Stimulated activated CD8-positive, alpha-beta memory T cell treated with anti-CD3 and anti-CD28 coated beads, Interleukin-7, amount 100 ng/mL, for 1 hour (primary cell): ENCODE measurements around the gene SDE2.
"Not testable (repeated sequence)": the region's sequence is repeated elsewhere in the genome, so short reads cannot be mapped to it uniquely, and the experiment has no call there.

ENCODE experiments used
- DNase-seq, 2 donors: peaks; one replicate each; pipeline ENCODE4 v3.0.0-alpha.2; 2020; ENCODE audit warnings: low read depth in 2 of 2

SDE2 gene

GRCh38 chr1:225975146-225975545 is 24.0 kb downstream of the SDE2 start:
- DNase-seq, result not testable (repeated sequence)

DNA sequence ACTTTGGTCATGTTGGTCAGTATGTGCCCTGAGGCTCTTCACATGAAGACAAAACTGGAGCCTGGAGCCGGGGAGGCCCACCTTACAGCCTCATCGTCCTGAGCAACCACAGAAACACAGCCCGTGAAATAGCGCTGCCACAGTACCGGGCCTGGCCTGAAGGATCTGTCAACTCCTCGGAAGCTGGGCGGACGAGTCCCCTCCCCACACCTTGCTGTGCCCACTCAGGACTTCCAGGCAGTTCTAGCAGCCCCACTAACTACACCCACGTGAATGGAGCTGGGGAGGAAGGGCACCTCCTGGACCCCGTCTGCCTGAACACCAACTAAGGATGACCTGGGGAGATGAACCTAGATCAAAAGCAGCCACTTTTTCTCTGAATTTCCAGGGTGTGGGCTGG is 24.7 kb downstream of the SDE2 start:
- DNase-seq, result no peak

GRCh38 chr1:225973158-225973557 is 26.0 kb downstream of the SDE2 start:
- no peak for DNase-seq

GRCh38 chr1:225972344-225973152 is 26.6 kb downstream of the SDE2 start:
- no peak for DNase-seq

DNA sequence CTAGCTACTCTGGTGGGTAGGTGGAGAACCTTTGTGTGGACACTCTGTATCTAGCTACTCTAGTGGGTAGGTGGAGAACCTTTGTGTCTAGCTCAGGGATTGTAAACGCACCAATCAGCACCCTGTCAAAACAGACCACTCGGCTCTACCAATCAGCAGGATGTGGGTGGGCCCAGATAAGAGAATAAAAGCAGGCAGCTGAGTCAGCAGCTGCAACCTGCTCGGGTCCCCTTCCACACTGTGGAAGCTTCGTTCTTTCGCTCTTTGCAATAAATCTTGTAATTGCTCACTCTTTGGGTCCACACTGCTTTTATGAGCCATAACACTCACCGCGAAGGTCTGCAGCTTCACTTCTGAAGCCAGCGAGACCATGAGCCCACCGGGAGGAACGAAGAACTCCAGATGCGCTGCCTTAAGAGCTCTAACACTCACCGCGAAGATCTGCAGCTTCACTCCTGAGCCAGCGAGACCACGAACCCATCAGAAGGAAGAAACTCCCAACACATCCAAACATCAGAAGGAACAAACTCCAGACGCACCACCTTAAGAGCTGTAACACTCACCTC is 28.5 kb downstream of the SDE2 start:
- DNase-seq, result not testable (repeated sequence)

- DNase-seq, result not testable (repeated sequence)
These were observed 29.4 kb downstream of the SDE2 start for GRCh38 chr1:225969751-225970150.

DNA sequence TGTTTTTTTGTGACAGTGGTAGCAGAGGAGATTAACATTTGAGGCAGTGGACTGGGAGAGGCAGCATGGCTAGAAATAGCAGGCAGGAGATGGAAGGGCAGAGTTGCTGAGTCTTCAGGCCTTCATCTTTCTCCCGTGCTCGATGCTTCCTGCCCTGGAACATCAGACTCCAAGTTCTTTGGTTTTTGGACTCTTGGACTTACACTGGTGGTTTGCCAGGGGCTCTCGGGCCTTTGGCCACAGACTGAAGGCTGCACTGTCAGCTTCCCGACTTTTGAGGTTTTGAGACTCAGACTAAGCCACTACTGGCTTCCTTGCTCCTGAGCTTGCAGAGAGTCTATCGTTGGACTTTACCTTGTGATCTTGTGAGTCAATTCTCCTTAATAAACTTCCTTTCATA is 33.9 kb downstream of the SDE2 start:
- no peak for DNase-seq

DNA sequence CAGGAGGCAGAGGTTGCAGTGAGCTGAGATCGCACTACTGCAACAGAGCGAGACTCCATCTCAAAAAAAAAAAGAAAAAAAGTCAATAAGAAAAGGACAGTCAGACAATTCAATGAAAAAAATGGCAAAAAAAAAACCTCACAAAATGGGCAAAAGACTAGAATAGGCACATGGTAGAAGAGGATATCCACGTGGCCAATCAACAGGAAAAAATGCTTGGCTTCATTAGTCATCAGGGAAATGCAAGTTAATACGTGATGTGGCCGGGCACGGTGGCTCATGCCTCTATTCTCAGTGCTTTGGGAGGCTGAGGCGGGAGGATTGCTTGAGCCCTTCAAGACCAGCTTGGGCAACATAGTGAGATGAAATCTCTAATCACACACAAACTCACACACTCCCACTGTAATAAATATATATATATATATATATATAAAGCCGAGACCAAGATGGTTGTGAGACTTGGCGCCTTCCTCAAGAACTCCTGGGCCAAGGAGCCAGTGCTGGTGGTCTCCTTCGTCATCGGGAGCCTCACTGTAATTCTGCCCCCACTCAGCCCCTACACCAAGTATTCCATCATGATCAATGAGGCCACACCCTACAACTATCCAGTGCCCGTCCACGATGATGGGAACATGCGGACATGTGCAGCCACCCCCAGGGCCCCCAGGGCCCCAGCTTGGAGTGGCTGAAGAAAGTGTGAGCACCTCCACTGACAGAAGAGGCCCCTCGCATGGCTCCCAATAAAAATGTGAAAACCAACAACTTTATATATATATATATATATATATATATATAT is 35.2 kb downstream of the SDE2 start:
- DNase-seq, result no peak

DNA sequence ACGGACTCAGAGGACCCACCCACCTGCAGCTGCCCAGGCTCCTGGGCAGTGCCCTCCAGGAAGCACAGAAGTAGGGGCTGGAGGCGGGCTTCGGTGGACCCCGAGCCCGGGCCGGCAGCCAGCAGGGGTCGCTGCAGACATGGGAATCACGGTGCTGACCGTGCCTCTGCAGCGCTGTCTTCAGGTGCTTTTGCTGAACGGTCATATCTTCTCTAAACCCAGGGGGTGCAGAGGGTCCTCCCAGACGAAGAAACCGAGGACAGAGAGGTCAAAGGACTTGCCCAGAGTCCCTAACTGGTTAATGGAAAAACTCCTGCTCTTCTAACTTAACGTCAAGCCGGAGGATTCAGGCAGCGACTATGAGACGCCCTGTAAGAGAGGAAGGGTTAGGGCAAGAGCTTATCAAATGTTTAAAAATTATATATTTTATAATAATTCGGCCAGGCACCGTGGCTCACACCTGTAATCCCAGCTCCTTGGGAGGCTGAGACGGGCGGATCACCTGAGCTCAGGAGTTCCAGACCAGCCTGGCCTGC is 36.6 kb downstream of the SDE2 start:
- peak; percentile 27 to 44 for DNase-seq

DNA sequence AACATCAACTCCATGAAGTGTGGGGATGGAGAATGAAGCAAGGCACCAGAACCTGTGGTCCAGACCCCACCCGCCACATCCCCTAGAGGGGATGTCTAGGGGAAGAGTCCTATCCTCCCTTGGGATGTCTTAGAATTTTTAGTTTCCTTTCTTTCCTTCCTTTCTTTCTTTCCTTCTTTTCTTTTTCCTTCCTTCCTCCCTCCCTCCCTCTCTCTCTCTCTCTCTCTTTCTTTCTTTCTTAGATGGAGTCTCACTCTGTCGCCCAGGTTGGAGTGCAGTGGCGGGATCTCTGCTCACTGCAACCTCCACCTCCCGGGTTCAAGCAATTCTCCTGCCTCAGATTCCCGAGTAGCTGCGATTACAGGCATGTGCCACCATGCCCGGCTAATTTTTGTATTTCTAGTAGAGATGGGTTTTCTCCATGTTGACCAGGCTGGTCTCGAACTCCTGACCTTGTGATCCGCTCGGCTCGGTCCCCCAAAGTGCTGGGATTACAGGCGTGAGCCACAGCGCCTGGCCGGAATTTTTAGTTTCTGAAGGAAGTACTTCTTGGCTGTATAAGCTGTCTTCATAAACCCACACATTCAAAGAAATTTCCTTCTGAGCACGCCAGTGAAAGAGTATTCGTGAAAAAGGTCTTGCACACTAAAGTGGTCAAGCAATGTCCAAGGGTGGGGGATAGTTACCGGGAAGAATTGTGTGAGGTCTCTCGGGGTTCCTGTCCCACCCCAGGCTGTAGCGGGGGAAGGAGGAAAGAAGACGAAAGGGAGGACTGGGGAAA is 37.3 kb downstream of the SDE2 start:
- no peak for DNase-seq

DNA sequence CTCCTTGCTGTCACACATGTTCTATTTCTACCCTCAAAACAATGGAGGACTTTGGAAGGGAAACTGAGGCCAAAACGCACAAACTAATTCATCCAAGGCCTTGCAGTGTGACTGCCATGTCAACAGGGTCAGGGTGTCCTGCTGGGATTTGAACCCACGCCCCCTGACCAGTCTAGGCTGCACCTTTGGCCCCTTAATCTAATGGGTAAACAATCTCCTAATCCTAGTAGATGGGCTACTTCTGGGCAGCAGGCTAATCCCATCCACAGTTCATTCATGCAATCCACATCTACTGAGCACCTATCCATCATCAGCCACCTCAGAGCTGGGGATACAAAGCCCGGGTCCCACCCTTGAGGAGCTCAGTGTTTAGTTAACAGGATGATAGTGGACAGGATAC is 41.1 kb downstream of the SDE2 start:
- DNase-seq, result no peak

DNA sequence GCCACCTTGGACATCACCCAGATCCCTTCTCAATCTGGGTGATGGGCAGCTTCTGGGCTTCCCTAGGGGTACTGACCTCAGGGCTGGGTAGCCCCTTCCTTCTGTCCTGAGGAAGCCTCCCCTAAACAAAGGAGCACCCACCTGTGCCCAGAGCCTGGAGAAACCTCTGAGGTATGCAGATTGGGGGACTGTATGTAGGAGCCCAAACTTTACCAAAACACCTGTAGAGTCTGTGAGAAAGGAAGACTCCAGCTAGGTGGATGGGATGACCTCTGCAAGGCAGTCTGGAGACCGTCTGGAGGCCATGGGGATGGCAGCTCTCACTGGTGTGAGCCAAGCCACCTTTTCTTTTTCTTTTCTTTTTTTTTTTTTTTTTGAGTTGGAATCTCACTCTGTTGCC is 44.4 kb downstream of the SDE2 start:
- no peak for DNase-seq

DNA sequence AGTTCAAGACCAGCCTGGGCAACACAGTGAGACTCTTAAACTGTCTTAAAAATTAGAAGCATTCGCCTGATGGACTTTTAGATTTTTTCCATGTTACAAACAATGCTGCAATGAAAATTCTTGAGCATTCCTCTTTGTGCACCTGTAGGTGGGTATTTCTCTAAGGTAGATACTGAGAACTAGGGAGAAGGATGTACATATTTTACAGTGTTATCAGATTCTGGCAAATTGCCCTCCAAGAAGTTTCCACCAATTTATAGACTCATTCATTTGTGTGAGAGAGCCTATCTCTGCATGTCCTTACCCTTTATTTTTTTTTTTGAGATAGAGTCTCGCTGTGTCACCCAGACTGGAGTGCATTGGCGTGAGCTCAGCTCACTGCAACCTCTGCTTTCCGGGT is 45.8 kb downstream of the SDE2 start:
- no peak for DNase-seq

DNA sequence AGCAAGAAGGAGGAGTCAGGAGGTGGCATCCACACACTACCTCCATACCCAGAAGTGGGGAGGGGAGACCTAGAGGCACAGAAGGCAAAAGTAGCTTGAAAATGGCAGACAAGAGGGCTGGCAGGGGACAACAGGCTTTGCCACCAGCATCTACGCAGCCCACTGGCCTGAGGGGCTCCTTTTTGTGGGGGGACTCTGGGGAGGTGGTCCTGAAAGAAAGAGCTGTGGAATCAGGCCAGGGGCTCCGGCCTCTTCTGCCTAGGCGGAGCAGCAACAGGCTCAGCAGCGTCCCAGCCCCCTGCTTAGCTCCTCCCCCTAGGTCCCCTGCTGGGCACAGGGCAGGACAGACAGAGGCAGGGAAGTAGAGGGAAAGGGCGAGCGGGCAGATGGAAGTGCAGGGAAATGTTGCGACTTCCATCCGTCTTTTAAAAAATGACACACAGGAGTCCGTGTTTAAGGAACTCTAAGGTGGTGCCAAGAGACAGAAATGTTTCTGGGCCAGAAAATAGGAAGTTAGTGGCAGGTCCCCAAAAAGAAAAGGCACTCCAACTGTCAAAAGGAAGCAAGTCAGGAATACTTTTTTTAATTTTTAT is 48.1 kb downstream of the SDE2 start:
- DNase-seq, result no peak

- DNase-seq, result no peak
These were observed 50.1 kb downstream of the SDE2 start for GRCh38 chr1:225949041-225949440.

DNA sequence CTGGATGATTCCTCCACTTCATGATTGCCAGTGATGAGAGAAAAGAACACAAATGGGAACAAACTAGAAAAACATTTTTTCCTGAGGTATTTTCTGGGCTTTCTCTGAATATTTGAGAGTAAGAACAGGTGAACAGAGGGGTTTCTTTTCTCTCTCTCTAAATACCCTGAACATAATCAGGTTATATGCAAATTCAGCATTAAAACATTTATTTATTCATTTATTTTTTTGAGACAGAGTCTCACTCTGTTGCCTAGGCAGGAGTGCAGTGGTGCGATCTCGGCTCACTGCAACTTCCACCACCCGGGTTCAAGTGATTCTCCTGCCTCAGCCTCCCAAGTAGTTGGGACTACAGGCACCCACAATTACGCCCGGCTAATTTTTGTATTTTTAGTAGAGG is 52.3 kb downstream of the SDE2 start:
- no peak for DNase-seq

DNA sequence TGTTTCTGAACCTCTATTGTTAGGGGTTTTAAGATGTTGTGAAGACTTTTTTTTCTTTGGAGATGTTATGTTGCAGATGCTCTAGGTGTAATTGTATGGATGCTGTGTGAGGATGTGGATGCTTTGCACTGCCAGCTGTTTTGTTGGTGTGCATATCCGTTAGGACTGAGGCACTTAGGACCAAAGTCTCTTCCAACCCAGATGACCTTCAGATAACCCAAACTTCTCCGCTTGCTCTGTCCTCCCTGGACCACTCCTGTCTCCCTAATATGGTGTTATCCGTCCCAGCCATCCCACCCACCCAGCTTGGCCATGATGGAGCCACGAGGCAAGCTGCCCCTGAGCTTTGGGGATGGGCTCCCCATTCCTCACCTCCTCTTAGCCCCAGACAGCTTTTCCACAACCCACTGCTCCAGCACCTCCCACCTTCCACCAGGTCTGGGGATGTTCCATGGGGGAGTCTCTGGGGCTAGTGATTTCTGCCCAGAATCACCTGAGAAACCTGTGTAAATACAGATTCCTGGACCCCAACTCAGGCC is 53.0 kb downstream of the SDE2 start:
- no peak for DNase-seq

DNA sequence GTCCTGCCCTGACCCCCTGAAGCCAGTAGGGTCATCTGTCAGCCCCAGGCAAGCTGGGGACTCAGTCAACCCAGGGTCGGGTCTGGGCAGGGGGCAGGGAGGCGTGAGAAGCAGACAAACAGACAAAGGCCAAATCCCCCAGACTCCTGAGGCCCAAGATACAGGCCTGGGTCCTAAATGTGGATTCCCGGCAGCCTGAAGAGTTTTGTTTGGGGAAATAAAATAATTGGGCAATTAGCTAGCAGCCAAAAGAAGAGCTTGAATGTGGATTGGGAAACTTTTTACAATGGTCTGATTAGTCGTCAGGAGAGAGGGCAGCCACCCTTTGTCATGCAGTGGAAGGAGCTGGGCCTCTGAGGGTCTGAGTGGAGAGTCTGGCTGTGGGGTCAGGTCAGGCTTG is 53.6 kb downstream of the SDE2 start:
- no peak for DNase-seq

- no peak for DNase-seq
These were observed 54.2 kb downstream of the SDE2 start for GRCh38 chr1:225944951-225945350.

DNA sequence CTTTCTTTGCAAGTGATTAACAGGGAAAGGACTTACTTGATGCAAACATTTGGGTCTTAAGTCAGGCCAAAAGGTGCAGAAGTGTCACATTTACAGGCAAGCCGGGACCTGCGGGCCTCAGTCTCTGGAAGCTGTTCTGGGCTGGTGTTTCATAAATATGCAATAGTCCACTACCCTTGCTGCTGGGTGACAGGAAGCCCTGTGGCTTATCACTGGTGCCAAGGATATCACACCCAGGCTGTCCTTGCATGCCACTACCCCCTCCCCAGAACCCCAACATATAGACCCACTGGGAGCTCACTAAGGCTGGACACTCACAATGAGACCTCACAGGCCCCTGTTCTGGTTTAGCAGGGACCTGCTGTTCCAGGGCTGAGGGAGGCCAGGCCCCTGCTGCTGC is 54.8 kb downstream of the SDE2 start:
- no peak for DNase-seq

DNA sequence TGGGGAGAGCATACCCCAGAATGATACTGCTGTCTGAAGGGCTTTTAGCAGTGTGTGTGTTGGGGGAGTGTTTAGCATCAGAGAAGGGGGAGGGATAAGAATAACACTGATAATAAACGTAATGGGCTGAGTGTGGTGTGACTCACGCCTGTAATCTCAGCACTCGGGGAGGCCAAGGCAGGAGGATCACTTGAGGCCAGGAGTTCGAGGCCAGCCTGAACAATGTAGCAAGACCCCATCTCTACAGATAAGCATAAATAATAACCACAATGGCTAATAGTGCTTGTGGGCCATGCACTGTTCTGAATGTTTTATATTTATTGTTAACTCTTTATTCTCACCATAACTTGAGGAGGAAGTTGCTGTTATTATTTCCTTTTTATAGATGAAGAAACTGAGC is 55.6 kb downstream of the SDE2 start:
- no peak for DNase-seq
